Prostate gland (tissue), 2 donors: Measurements from ENCODE around the gene ABCC4. TPM values are rescaled to one million over a fixed set of nuclear protein-coding genes. Genes with fewer than 3 reads are reported as not detected.

Source experiments
- DNase-seq: peaks from one replicate; pipeline ENCODE4 v3.0.0-alpha.2; 2019; ENCODE audit warnings: low spot score
- H3K27ac ChIP-seq, 2 donors: fragments of 200-600 bp; sonication (generic); 2 replicates each; pipeline ENCODE4 v1.5.1; 2017 to 2019
- H3K27me3 ChIP-seq: fragments of 200-600 bp; sonication (generic); replicated peaks from 2 replicates; pipeline ENCODE4 v1.5.1; 2019; ENCODE audit not compliant: insufficient read depth
- H3K36me3 ChIP-seq, 2 donors: fragments of 200-600 bp; sonication (generic); 1 replicate in 1 of 2; 2 replicates in 1 of 2; pipeline versions ENCODE4 v1.5.1 to v1.8.1; 2017 to 2019
- H3K4me1 ChIP-seq: fragments of 200-600 bp; sonication (generic); replicated peaks from 2 replicates; pipeline ENCODE4 v1.5.1; 2019
- H3K4me3 ChIP-seq, 2 donors: fragments of 200-600 bp; sonication (generic); 2 replicates each; pipeline ENCODE4 v1.5.1; 2017 to 2019
- H3K9me3 ChIP-seq: fragments of 200-600 bp; sonication (generic); 2 replicates; pipeline ENCODE4 v1.5.1; 2017
- POLR2A ChIP-seq: fragments of 450-650 bp; IDR thresholded peaks from one replicate; pipeline ENCODE4 v1.6.1; 2016; ENCODE audit warnings: antibody characterized with exemption, mild to moderate bottlenecking
- POLR2AphosphoS5 ChIP-seq: sonication (generic); formaldehyde crosslinking; IDR thresholded peaks from one replicate; pipeline ENCODE4 v1.6.1; 2017; ENCODE audit warnings: antibody characterized with exemption
- WGBS: methylation state at CpG from one replicate; pipeline ENCODE4 v1.1.5; 2018; 5-methylcytosine and 5-hydroxymethylcytosine counted together
- intact Hi-C: fragments of 100-400 bp; cut with DNase I; formaldehyde crosslinking; loops from one replicate; pipeline ENCODE4 v1.14.2; 2022
- total RNA-seq, 2 donors: library from RNA; depleted of rRNA; stranded (reverse); fragments of >200 nt; gene quantifications; one replicate each; pipeline ENCODE4 v1.1.0, GENCODE V29; 2016
- TF ChIP-seq, protein P1 (sequence below), 4 experiments: fragments of 200-600 bp in 2 of 4; fragments of 450-650 bp in 2 of 4; sonication (generic) in 2 of 4; IDR thresholded peaks; 1 replicate in 3 of 4; 2 replicates in 1 of 4; pipeline ENCODE4 v1.5.1; 2016 to 2019; ENCODE audit warnings: antibody characterized with exemption in 4 of 4, mild to moderate bottlenecking in 2 of 4, moderate library complexity in 2 of 4

Gene ABCC4
- total RNA-seq, 2 donors from 2014 or later, result 33.3 to 48.4 TPM

DNA sequence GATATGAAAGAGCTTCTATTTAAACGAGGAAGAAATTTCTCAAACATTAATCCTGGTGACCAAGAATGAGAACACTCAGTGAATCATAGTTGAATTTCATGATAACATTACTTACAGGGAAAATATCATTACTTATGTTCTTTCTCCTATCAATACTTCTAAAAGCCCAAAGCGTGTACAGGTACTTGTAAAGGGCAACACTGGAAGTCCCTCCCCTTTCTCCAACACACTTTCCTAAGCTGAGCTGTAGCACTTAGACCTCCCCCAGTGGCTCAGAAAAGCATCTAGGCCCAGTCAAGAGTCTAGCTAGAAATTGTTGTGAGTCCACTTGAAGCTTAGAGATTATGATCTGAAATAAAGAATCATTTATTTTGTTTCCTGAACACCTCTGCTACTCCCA, 150.7 kb downstream of the ABCC4 start:
- Histone ChIP-seq H3K27ac (no peak overlapping the region), H3K4me1 (no peaks in the 10 kb centered on the region), H3K36me3 (no peaks in the 10 kb centered on the region), H3K9me3 (no peaks in the 10 kb centered on the region), H3K27me3 (no peaks in the 10 kb centered on the region), H3K4me3 (no peak overlapping the region)
- DNase-seq, result no peak
- 48% methylated on average over 2 of the region's 2 CpGs for WGBS
- TF ChIP-seq POLR2A (no peak), POLR2AphosphoS5 (no peak)
- TF ChIP-seq, protein P1, sequence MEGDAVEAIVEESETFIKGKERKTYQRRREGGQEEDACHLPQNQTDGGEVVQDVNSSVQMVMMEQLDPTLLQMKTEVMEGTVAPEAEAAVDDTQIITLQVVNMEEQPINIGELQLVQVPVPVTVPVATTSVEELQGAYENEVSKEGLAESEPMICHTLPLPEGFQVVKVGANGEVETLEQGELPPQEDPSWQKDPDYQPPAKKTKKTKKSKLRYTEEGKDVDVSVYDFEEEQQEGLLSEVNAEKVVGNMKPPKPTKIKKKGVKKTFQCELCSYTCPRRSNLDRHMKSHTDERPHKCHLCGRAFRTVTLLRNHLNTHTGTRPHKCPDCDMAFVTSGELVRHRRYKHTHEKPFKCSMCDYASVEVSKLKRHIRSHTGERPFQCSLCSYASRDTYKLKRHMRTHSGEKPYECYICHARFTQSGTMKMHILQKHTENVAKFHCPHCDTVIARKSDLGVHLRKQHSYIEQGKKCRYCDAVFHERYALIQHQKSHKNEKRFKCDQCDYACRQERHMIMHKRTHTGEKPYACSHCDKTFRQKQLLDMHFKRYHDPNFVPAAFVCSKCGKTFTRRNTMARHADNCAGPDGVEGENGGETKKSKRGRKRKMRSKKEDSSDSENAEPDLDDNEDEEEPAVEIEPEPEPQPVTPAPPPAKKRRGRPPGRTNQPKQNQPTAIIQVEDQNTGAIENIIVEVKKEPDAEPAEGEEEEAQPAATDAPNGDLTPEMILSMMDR (IDR thresholded peaks at IDR 0.05), result no peak
- intact Hi-C loops, result no loop called here

DNA sequence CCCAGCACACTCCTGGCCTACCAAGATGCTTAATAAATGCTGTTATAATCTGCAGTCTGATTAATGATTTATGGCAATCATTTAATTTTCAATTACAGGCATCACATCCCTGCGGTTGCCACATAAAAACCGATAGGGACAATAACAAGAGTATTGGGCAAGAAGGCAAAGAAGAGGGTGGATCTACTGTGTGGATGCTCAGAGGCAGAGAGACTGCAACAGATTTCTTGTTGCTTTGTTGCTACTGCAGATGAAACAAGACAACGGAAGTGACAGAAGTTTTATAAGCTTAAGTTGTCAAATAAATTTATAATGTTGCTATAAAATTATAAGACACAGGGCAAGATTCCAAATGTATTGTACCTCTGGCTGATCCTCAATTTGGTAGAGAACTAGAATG, 154.8 kb downstream of the ABCC4 start:
- WGBS, result 19% methylated on average over 3 of the region's 3 CpGs
- no peaks in the 10 kb centered on the region for H3K4me1 ChIP-seq
- no peaks in the 10 kb centered on the region for H3K36me3 ChIP-seq
- peak; percentile 40 for TF ChIP-seq POLR2AphosphoS5
- no peak for TF ChIP-seq POLR2A
- no peaks in the 10 kb centered on the region for H3K9me3 ChIP-seq
- intact Hi-C loops, result no loop called here
- no peak overlapping the region for H3K27ac ChIP-seq
- H3K27me3 ChIP-seq, result no peaks in the 10 kb centered on the region
- no peak overlapping the region for H3K4me3 ChIP-seq
- DNase-seq, result no peak

GRCh38 chr13:95145587-95145986, 155.7 kb downstream of the ABCC4 start:
- no peaks in the 10 kb centered on the region for H3K9me3 ChIP-seq
- H3K36me3 ChIP-seq, result no peaks in the 10 kb centered on the region
- 90% methylated on average over 3 of the region's 3 CpGs for WGBS
- no peaks in the 10 kb centered on the region for H3K27me3 ChIP-seq
- no peak for TF ChIP-seq POLR2A
- no peak for TF ChIP-seq POLR2AphosphoS5
- TF ChIP-seq, protein P1 (IDR thresholded peaks at IDR 0.05), result no peak
- no peaks in the 10 kb centered on the region for H3K4me1 ChIP-seq
- DNase-seq, result no peak
- no peak overlapping the region for H3K4me3 ChIP-seq
- H3K27ac ChIP-seq, result no peak overlapping the region
- intact Hi-C loops, result no loop called here

GRCh38 chr13:95140502-95140901, 160.7 kb downstream of the ABCC4 start:
- intact Hi-C loops, result no loop called here
- H3K27me3 ChIP-seq, result no peaks in the 10 kb centered on the region
- H3K4me3 ChIP-seq, result no peak overlapping the region
- peaks cover 6% of the 10 kb centered on the region for H3K4me1 ChIP-seq
- TF ChIP-seq POLR2AphosphoS5 (no peak), POLR2A (no peak)
- TF ChIP-seq, protein P1 (IDR thresholded peaks at IDR 0.05), result no peak
- no peaks in the 10 kb centered on the region for H3K36me3 ChIP-seq
- DNase-seq, result no peak
- no peaks in the 10 kb centered on the region for H3K9me3 ChIP-seq
- H3K27ac ChIP-seq, result no peak overlapping the region
- WGBS, result 92% methylated on average over 3 of the region's 3 CpGs

DNA sequence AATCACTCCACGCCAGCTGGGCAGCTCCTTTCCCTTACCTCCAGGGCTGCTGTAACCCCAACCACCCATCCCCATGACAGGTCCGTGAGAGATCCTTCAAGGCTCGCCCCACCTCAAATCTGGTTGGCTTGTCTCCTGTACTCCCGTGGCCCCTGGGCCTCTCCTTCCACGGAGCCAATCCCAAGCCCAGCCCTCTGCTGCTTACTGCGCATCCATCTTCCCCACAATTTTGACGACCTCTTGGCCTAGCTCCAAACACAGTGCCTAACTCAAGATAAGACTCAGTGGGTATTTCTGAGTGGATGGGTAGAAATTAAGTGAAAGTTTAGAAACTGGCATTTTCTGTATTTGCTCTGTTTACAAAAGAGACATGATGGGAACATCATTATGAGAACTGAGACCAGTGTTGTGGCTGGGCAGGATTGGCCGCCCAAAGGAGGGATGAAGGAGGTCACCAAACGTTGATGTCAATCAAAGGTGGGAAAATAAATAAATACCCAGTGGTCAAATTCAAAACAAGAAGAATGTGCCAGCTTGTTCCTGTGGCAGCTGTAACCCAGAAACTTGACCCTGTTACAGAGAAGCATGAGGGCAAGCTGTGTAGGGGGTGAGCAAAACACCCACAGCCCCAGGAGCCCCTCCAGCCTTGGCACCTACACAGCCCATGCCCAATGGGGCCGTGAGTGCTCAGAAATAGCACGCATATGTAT, 162.2 kb downstream of the ABCC4 start:
- Histone ChIP-seq H3K9me3 (no peaks in the 10 kb centered on the region), H3K4me1 (peaks cover 6% of the 10 kb centered on the region), H3K27ac (no peak overlapping the region), H3K4me3 (no peak overlapping the region), H3K36me3 (no peaks in the 10 kb centered on the region), H3K27me3 (no peaks in the 10 kb centered on the region)
- TF ChIP-seq, protein P1 (IDR thresholded peaks at IDR 0.05), result no peak
- no peak for TF ChIP-seq POLR2AphosphoS5
- no peak for TF ChIP-seq POLR2A
- intact Hi-C loops, result no loop called here
- DNase-seq, result no peak
- 90% methylated on average over 11 of the region's 11 CpGs for WGBS
